Mucosa of descending colon (tissue), 3 donors: ENCODE results near the gene ZNF556. TPM values are rescaled to one million over a fixed set of nuclear protein-coding genes. Genes with fewer than 3 reads are reported as not detected.

ENCODE experiments used
- ATAC-seq: fragments of 200-7000 bp; cut with Tn5 transposase; one replicate; pipeline ENCODE4 v1.9.1; 2020; ENCODE audit warnings: mild to moderate bottlenecking, moderate library complexity
- DNase-seq, 3 donors: peaks; one replicate each; pipeline ENCODE4 v3.0.0-alpha.2; 2020
- H3K36me3 ChIP-seq: fragments of 200-600 bp; one replicate; pipeline ENCODE4 v1.8.0; 2021; ENCODE audit warnings: low read depth, mild to moderate bottlenecking
- H3K4me1 ChIP-seq: fragments of 200-600 bp; one replicate; pipeline ENCODE4 v1.8.0; 2021; ENCODE audit warnings: low read depth, mild to moderate bottlenecking
- H3K4me3 ChIP-seq: fragments of 200-600 bp; one replicate; pipeline ENCODE4 v1.8.0; 2021; ENCODE audit warnings: mild to moderate bottlenecking
- H3K9me3 ChIP-seq: fragments of 200-600 bp; one replicate; pipeline ENCODE4 v1.8.0; 2021; ENCODE audit warnings: mild to moderate bottlenecking
- intact Hi-C, 2 donors: fragments of 100-400 bp; cut with DNase I in 1 of 2; cut with micrococcal nuclease in 1 of 2; formaldehyde crosslinking; loops; one replicate each; pipeline versions ENCODE4 v1.11.0 to v1.11.1; 2022; cut with DNase I, micrococcal nuclease
- total RNA-seq, 3 donors: library from RNA; stranded (reverse); fragmentation: NEBNext Ultra II Directional in 2 of 3; extraction: Animal tissue kit (Norgen Biotek cat#: 25700) in 2 of 3; gene quantifications; one replicate each; pipeline versions ENCODE4 v1.2.1 to v1.2.4, GENCODE V29; 2021 to 2023
- TF ChIP-seq, protein P1 (sequence below): fragments of 200-600 bp; IDR thresholded peaks from one replicate; pipeline ENCODE4 v1.8.0; 2022; ENCODE audit warnings: antibody characterized with exemption, mild to moderate bottlenecking
- donor health status: DM: no; HTN: no; CAD: no; lungs with moderate emphysema.
- donor health status: DM: no; HTN: no; CAD: no.
- donor health status: DM: no; HTN: yes; CAD: no.

The ZNF556 gene
- total RNA-seq, 3 donors from 2014 or later = 0.29 TPM; not detected in 2

DNA sequence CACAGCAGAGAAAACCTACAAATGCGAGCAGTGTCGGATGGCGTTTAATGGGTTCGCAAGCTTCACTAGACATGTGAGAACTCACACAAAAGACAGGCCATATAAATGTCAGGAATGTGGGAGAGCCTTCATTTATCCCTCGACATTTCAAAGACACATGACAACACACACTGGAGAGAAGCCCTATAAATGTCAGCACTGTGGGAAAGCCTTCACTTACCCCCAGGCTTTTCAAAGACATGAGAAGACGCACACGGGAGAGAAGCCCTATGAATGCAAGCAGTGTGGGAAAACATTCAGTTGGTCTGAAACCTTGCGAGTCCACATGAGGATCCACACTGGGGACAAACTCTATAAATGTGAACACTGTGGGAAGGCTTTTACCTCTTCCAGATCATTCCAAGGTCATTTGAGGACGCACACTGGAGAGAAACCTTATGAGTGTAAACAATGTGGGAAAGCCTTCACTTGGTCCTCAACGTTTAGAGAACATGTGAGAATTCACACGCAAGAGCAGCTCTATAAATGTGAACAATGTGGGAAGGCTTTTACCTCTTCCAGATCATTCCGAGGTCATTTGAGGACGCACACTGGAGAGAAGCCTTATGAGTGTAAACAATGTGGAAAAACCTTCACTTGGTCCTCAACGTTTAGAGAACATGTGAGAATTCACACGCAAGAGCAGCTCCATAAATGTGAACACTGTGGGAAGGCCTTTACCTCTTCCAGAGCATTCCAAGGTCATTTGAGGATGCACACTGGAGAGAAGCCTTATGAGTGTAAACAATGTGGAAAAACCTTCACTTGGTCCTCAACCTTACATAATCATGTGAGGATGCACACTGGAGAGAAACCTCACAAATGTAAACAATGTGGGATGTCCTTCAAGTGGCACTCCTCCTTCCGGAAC lies 50.4 kb downstream of the ZNF556 start:
- peaks cover 20% of the 10 kb centered on the region for H3K9me3 ChIP-seq
- ATAC-seq (no peak), DNase-seq (no peak)
- TF ChIP-seq, protein P1, sequence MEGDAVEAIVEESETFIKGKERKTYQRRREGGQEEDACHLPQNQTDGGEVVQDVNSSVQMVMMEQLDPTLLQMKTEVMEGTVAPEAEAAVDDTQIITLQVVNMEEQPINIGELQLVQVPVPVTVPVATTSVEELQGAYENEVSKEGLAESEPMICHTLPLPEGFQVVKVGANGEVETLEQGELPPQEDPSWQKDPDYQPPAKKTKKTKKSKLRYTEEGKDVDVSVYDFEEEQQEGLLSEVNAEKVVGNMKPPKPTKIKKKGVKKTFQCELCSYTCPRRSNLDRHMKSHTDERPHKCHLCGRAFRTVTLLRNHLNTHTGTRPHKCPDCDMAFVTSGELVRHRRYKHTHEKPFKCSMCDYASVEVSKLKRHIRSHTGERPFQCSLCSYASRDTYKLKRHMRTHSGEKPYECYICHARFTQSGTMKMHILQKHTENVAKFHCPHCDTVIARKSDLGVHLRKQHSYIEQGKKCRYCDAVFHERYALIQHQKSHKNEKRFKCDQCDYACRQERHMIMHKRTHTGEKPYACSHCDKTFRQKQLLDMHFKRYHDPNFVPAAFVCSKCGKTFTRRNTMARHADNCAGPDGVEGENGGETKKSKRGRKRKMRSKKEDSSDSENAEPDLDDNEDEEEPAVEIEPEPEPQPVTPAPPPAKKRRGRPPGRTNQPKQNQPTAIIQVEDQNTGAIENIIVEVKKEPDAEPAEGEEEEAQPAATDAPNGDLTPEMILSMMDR = no peak
- intact Hi-C loops = no loop called here
- no peaks in the 10 kb centered on the region for H3K4me1 ChIP-seq
- H3K36me3 ChIP-seq = peaks cover 10% of the 10 kb centered on the region
- no peak overlapping the region for H3K4me3 ChIP-seq

DNA sequence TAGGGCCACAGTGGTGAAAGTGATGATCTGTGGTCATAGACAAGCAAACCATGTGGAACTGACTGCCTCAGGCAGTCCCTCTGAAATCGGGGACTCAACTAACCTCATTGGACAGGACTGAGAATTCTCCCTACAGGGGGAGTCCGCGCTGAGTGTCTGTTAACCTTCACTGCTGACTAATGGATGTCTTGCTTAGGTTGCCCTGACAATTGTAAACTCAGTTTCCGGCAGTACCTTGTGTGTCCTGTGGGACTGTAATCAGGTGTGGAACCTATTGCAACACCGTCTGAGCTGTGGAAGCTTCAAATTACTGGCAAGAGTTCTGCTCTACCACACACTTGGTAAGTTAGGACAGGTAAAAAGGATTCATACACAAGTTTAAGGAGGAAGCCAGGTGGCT lies 55.9 kb downstream of the ZNF556 start:
- DNase-seq (no peak), ATAC-seq (peak; percentile 76)
- no peaks in the 10 kb centered on the region for H3K36me3 ChIP-seq
- TF ChIP-seq, protein P1 = no peak
- intact Hi-C loops = no loop called here
- peaks cover 8% of the 10 kb centered on the region for H3K4me1 ChIP-seq
- peaks cover 1% of the 10 kb centered on the region for H3K9me3 ChIP-seq
- no peak overlapping the region for H3K4me3 ChIP-seq

DNA sequence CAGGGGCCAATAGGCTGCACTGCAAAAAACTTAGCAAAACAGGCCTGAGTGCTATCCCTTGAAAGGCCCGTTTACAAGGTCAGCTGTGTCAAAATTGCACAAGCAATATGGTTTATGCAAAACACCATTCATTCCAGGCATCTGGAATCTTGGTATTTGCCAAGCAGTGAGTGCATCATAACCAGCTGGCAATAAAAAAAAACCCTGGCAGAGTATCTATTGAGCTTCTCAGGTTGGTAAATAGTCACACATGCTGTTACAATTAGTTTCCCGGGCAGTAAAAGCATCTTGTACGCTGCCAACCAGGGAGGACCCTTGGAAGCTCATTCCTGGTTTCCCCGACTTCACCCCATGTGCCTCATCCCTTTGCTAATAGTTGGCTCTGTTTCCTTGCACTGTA lies 56.4 kb downstream of the ZNF556 start:
- Histone ChIP-seq H3K36me3 (no peaks in the 10 kb centered on the region), H3K9me3 (no peaks in the 10 kb centered on the region), H3K4me1 (peaks cover 8% of the 10 kb centered on the region), H3K4me3 (no peak overlapping the region)
- DNase-seq (no peak), ATAC-seq (peak; percentile 89)
- TF ChIP-seq, protein P1 = no peak
- intact Hi-C loops = no loop called here

DNA sequence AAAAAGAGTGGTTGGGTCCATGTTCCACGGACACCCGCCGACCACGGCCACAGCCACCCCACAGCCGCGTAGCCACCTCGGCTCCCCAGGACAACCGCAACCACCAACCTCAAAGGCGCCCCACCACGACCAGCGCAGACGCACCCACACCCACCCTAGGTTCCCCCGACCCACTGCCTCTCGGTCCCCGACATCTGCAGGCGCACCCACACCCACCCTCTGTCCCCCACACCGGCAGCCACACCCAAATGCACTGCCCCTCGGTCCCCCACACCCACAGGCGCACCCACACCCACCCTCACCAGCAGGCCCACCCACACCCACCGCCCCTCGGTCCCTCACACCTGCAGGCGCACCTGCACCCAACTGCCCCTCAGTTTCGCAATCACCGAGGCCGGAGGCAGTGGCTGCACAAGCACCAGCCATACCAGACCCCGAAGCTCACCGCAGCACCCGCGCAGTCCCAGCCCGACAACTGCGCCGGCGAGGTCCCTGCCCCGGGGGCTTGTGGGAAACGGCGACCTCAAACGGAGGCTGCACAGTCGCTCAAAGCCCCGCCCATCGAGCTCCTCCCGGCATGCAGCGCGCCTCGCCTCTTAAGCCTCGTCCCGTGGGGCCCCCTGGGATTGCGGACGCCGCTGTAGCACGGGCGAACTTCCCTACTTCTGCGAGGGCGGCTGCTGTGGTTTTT lies 59.4 kb downstream of the ZNF556 start:
- H3K9me3 ChIP-seq = peaks cover 8% of the 10 kb centered on the region
- no peak for ATAC-seq
- H3K4me1 ChIP-seq = peaks cover 8% of the 10 kb centered on the region
- H3K36me3 ChIP-seq = no peaks in the 10 kb centered on the region
- TF ChIP-seq, protein P1 = no peak
- no peak overlapping the region for H3K4me3 ChIP-seq
- no peak for DNase-seq
- intact Hi-C loops = no loop called here

DNA sequence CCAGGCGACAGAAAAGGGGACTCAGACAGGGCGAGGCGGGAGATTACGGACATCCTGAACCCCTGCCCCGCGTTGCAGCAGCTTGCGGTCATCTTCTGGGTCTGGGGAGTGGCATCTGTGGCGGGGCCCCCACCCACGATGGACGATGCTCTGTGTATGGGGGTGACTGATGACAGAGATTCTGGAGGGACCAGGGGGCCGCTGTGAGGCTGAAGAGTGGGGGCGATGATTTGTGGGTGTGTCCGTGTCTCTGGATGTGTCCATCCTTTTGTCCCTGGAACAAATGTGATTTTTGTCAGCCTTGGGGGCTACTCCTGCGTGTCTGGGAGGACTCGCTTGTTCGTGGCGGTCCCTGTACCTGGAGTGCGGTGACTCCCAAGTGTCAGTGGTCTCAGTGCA lies 59.9 kb downstream of the ZNF556 start:
- intact Hi-C loops = no loop called here

More for the DNA sequence above, 59.9 kb downstream of the ZNF556 start:
- DNase-seq (no peak), ATAC-seq (no peak)
- Histone ChIP-seq H3K9me3 (peaks cover 14% of the 10 kb centered on the region), H3K4me1 (peaks cover 8% of the 10 kb centered on the region), H3K36me3 (no peaks in the 10 kb centered on the region), H3K4me3 (no peak overlapping the region)
- TF ChIP-seq, protein P1 = no peak

Other genes with a start within 250 kb of the ZNF556 start
- 1 to 10 TPM; 2.5 to 6.9 (median 2.9) TPM for gene GNG7, start 164.6 kb upstream of the ZNF556 start, total RNA-seq
- gene DIRAS1, start 146.0 kb upstream of the ZNF556 start, total RNA-seq = 1 to 10 TPM in 1 of 3 donors, under 1 TPM in 2; 0.20 to 1.7 (median 0.80) TPM
- 10 to 100 TPM; 15.5 to 20.9 (median 19.2) TPM for gene SLC39A3, start 127.3 kb upstream of the ZNF556 start, total RNA-seq
- gene SGTA, start 84.1 kb upstream of the ZNF556 start, total RNA-seq = 10 to 100 TPM; 37.7 to 52.7 (median 48.9) TPM
- 10 to 100 TPM; 38.5 to 53.1 (median 46.6) TPM for gene THOP1, start 81.8 kb upstream of the ZNF556 start, total RNA-seq
- 1 to 10 TPM; 3.0 to 4.7 (median 3.9) TPM for gene ZNF554, start 47.5 kb upstream of the ZNF556 start, total RNA-seq
- gene ZNF555, start 25.9 kb upstream of the ZNF556 start, total RNA-seq = 1 to 10 TPM; 3.0 to 8.4 (median 4.8) TPM
- gene ZNF57, start 33.6 kb downstream of the ZNF556 start, total RNA-seq = 10 to 100 TPM in 2 of 3 donors, 1 to 10 TPM in 1; 8.9 to 19.1 (median 14.4) TPM
- gene ZNF77, start 77.6 kb downstream of the ZNF556 start, total RNA-seq = 1 to 10 TPM; 4.1 to 4.5 (median 4.1) TPM
- 1 to 10 TPM; 1.8 to 4.1 (median 3.0) TPM for gene TLE6, start 110.2 kb downstream of the ZNF556 start, total RNA-seq
- gene TLE2, start 161.9 kb downstream of the ZNF556 start, total RNA-seq = 10 to 100 TPM; 40.0 to 66.5 (median 63.5) TPM
- gene TLE5, start 195.2 kb downstream of the ZNF556 start, total RNA-seq = 100 to 1,000 TPM; 427 to 664 (median 556) TPM
- 100 to 1,000 TPM; 182 to 349 (median 234) TPM for gene GNA11, start 227.0 kb downstream of the ZNF556 start, total RNA-seq